ENCODE measurements around the gene HRAS.

- TF ChIP-seq CTCF (conservative IDR thresholded peaks at IDR 0.05 in 1 of 2, IDR thresholded peaks at IDR 0.05 in 1 of 2; ENCODE audit: extremely low read depth in 1 of 2, insufficient read depth in 1 of 2, low read depth in 1 of 2, low read length in 2 of 2) (no peak), EZH2 (IDR thresholded peaks at IDR 0.05; ENCODE audit: borderline replicate concordance, low read length) (no peak)
Measured at GRCh38 chr11:568306-569157, 33.2 kb upstream of the HRAS start.

Data from mammary epithelial cell (primary cell).